ENCODE measurements around the gene AZIN2.

DNA sequence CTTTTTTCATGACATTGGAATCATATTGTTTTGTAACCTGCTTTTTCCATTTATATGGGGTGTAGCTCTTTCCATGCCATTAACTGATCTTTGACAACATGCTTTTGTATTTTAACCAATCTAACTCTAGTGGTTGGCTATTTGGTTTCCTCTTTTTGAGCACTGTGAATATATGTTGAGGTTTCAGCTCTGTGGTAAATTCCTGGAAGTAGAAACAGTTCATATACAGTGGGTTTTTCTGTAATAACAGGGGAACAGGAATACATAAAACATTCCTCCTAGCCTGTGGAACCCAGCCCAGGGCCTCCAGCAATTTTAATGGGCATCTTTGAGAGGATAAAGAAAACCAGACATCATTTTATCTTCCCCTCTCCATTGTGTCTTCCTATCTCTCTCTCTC lies 17.4 kb downstream of the AZIN2 start:
- TF ChIP-seq, protein P1, sequence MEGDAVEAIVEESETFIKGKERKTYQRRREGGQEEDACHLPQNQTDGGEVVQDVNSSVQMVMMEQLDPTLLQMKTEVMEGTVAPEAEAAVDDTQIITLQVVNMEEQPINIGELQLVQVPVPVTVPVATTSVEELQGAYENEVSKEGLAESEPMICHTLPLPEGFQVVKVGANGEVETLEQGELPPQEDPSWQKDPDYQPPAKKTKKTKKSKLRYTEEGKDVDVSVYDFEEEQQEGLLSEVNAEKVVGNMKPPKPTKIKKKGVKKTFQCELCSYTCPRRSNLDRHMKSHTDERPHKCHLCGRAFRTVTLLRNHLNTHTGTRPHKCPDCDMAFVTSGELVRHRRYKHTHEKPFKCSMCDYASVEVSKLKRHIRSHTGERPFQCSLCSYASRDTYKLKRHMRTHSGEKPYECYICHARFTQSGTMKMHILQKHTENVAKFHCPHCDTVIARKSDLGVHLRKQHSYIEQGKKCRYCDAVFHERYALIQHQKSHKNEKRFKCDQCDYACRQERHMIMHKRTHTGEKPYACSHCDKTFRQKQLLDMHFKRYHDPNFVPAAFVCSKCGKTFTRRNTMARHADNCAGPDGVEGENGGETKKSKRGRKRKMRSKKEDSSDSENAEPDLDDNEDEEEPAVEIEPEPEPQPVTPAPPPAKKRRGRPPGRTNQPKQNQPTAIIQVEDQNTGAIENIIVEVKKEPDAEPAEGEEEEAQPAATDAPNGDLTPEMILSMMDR (IDR thresholded peaks at IDR 0.05; ENCODE audit: low read depth, low read length, missing input control) = no peak
- TF ChIP-seq GABPA (IDR thresholded peaks at IDR 0.05 in 1 of 2, conservative IDR thresholded peaks at IDR 0.05 in 1 of 2) (no peak), SP1 (IDR thresholded peaks at IDR 0.05) (no peak), TAF1 (conservative IDR thresholded peaks at IDR 0.05) (no peak), FOXA1 (IDR thresholded peaks at IDR 0.05) (no peak), NR2F2 (IDR thresholded peaks at IDR 0.05) (no peak), JUND (IDR thresholded peaks at IDR 0.05) (no peak), YY1 (IDR thresholded peaks at IDR 0.05) (no peak), RXRA (IDR thresholded peaks at IDR 0.05) (no peak), RAD21 (IDR thresholded peaks at IDR 0.05) (no peak)
- TF ChIP-seq, protein P2, sequence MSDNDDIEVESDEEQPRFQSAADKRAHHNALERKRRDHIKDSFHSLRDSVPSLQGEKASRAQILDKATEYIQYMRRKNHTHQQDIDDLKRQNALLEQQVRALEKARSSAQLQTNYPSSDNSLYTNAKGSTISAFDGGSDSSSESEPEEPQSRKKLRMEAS (IDR thresholded peaks at IDR 0.05) = no peak
- TF ChIP-seq, protein P3, sequence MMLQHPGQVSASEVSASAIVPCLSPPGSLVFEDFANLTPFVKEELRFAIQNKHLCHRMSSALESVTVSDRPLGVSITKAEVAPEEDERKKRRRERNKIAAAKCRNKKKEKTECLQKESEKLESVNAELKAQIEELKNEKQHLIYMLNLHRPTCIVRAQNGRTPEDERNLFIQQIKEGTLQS (IDR thresholded peaks at IDR 0.05) = no peak

Data from liver (tissue), 3 donors.